ENCODE data around the gene PHETA1.
"Not testable (repeated sequence)": the region's sequence is repeated elsewhere in the genome, so short reads cannot be mapped to it uniquely, and the experiment has no call there.

PHETA1 gene

GRCh38 chr12:111394480-111394879 lies 25.6 kb upstream of the PHETA1 start:
- Histone ChIP-seq H3K27me3 (ENCODE audit: control insufficient read depth, insufficient read depth, low read length, poor library complexity, severe bottlenecking) (no peaks in the 10 kb centered on the region), H3K4me3 (ENCODE audit: insufficient read depth, low read depth, low read length) (no peak overlapping the region), H3K36me3 (ENCODE audit: control insufficient read depth, insufficient read depth, low read length) (no peaks in the 10 kb centered on the region), H3K27ac (ENCODE audit: insufficient read depth, low read depth, low read length, poor library complexity, severe bottlenecking) (no peak overlapping the region), H3K4me1 (ENCODE audit: control insufficient read depth, insufficient read depth, low read length) (no peaks in the 10 kb centered on the region), H3K9me3 (ENCODE audit: control insufficient read depth, low read length) (no peaks in the 10 kb centered on the region)
- WGBS, 2 experiments = 86 to 89% methylated on average over 8 of the region's 8 CpGs

GRCh38 chr12:111393700-111394300 lies 24.9 kb upstream of the PHETA1 start:
- H3K9me3 ChIP-seq (ENCODE audit: control insufficient read depth, low read length) = no peaks in the 10 kb centered on the region
- no peaks in the 10 kb centered on the region for H3K36me3 ChIP-seq (ENCODE audit: control insufficient read depth, insufficient read depth, low read length)
- H3K4me3 ChIP-seq (ENCODE audit: insufficient read depth, low read depth, low read length) = no peak overlapping the region
- 84 to 92% methylated on average over 8 of the region's 8 CpGs for WGBS, 2 experiments
- no peaks in the 10 kb centered on the region for H3K27me3 ChIP-seq (ENCODE audit: control insufficient read depth, insufficient read depth, low read length, poor library complexity, severe bottlenecking)
- no peak overlapping the region for H3K27ac ChIP-seq (ENCODE audit: insufficient read depth, low read depth, low read length, poor library complexity, severe bottlenecking)
- H3K4me1 ChIP-seq (ENCODE audit: control insufficient read depth, insufficient read depth, low read length) = no peaks in the 10 kb centered on the region

GRCh38 chr12:111390910-111391309 lies 22.0 kb upstream of the PHETA1 start:
- H3K9me3 ChIP-seq (ENCODE audit: control insufficient read depth, low read length) = no peaks in the 10 kb centered on the region
- H3K36me3 ChIP-seq (ENCODE audit: control insufficient read depth, insufficient read depth, low read length) = no peaks in the 10 kb centered on the region
- WGBS, 2 experiments = 93 to 94% methylated on average over 9 of the region's 9 CpGs
- H3K27me3 ChIP-seq (ENCODE audit: control insufficient read depth, insufficient read depth, low read length, poor library complexity, severe bottlenecking) = no peaks in the 10 kb centered on the region
- H3K27ac ChIP-seq (ENCODE audit: insufficient read depth, low read depth, low read length, poor library complexity, severe bottlenecking) = no peak overlapping the region
- no peak overlapping the region for H3K4me3 ChIP-seq (ENCODE audit: insufficient read depth, low read depth, low read length)
- H3K4me1 ChIP-seq (ENCODE audit: control insufficient read depth, insufficient read depth, low read length) = no peaks in the 10 kb centered on the region

GRCh38 chr12:111389635-111390034 lies 20.7 kb upstream of the PHETA1 start:
- no peaks in the 10 kb centered on the region for H3K36me3 ChIP-seq (ENCODE audit: control insufficient read depth, insufficient read depth, low read length)
- H3K9me3 ChIP-seq (ENCODE audit: control insufficient read depth, low read length) = no peaks in the 10 kb centered on the region
- 91 to 95% methylated on average over 7 of the region's 7 CpGs for WGBS, 2 experiments
- H3K27me3 ChIP-seq (ENCODE audit: control insufficient read depth, insufficient read depth, low read length, poor library complexity, severe bottlenecking) = no peaks in the 10 kb centered on the region
- H3K27ac ChIP-seq (ENCODE audit: insufficient read depth, low read depth, low read length, poor library complexity, severe bottlenecking) = no peak overlapping the region
- no peaks in the 10 kb centered on the region for H3K4me1 ChIP-seq (ENCODE audit: control insufficient read depth, insufficient read depth, low read length)
- no peak overlapping the region for H3K4me3 ChIP-seq (ENCODE audit: insufficient read depth, low read depth, low read length)

GRCh38 chr12:111387747-111388323 lies 18.9 kb upstream of the PHETA1 start:
- WGBS, 2 experiments = 89% methylated on average over 9 of the region's 9 CpGs

GRCh38 chr12:111386885-111387284 lies 18.0 kb upstream of the PHETA1 start:
- no peaks in the 10 kb centered on the region for H3K27me3 ChIP-seq (ENCODE audit: control insufficient read depth, insufficient read depth, low read length, poor library complexity, severe bottlenecking)
- no peaks in the 10 kb centered on the region for H3K4me1 ChIP-seq (ENCODE audit: control insufficient read depth, insufficient read depth, low read length)
- no peaks in the 10 kb centered on the region for H3K9me3 ChIP-seq (ENCODE audit: control insufficient read depth, low read length)
- no peak overlapping the region for H3K27ac ChIP-seq (ENCODE audit: insufficient read depth, low read depth, low read length, poor library complexity, severe bottlenecking)
- WGBS, 2 experiments = 86 to 90% methylated on average over 3 of the region's 3 CpGs
- no peak overlapping the region for H3K4me3 ChIP-seq (ENCODE audit: insufficient read depth, low read depth, low read length)
- H3K36me3 ChIP-seq (ENCODE audit: control insufficient read depth, insufficient read depth, low read length) = no peaks in the 10 kb centered on the region

More at GRCh38 chr12:111387747-111388323, 18.9 kb upstream of the PHETA1 start:
- Histone ChIP-seq H3K27ac (ENCODE audit: insufficient read depth, low read depth, low read length, poor library complexity, severe bottlenecking) (no peak overlapping the region), H3K4me3 (ENCODE audit: insufficient read depth, low read depth, low read length) (no peak overlapping the region), H3K4me1 (ENCODE audit: control insufficient read depth, insufficient read depth, low read length) (no peaks in the 10 kb centered on the region), H3K9me3 (ENCODE audit: control insufficient read depth, low read length) (no peaks in the 10 kb centered on the region), H3K27me3 (ENCODE audit: control insufficient read depth, insufficient read depth, low read length, poor library complexity, severe bottlenecking) (no peaks in the 10 kb centered on the region), H3K36me3 (ENCODE audit: control insufficient read depth, insufficient read depth, low read length) (no peaks in the 10 kb centered on the region)

GRCh38 chr12:111384596-111384995 lies 15.7 kb upstream of the PHETA1 start:
- Histone ChIP-seq H3K9me3 (ENCODE audit: control insufficient read depth, low read length) (no peaks in the 10 kb centered on the region), H3K27me3 (ENCODE audit: control insufficient read depth, insufficient read depth, low read length, poor library complexity, severe bottlenecking) (no peaks in the 10 kb centered on the region), H3K27ac (ENCODE audit: insufficient read depth, low read depth, low read length, poor library complexity, severe bottlenecking) (no peak overlapping the region), H3K36me3 (ENCODE audit: control insufficient read depth, insufficient read depth, low read length) (no peaks in the 10 kb centered on the region), H3K4me3 (ENCODE audit: insufficient read depth, low read depth, low read length) (no peak overlapping the region), H3K4me1 (ENCODE audit: control insufficient read depth, insufficient read depth, low read length) (no peaks in the 10 kb centered on the region)
- WGBS, 2 experiments = 94% methylated on average over 5 of the region's 5 CpGs

- no peaks in the 10 kb centered on the region for H3K4me1 ChIP-seq (ENCODE audit: control insufficient read depth, insufficient read depth, low read length)
- H3K36me3 ChIP-seq (ENCODE audit: control insufficient read depth, insufficient read depth, low read length) = no peaks in the 10 kb centered on the region
- H3K27ac ChIP-seq (ENCODE audit: insufficient read depth, low read depth, low read length, poor library complexity, severe bottlenecking) = no peak overlapping the region
- H3K27me3 ChIP-seq (ENCODE audit: control insufficient read depth, insufficient read depth, low read length, poor library complexity, severe bottlenecking) = no peaks in the 10 kb centered on the region
- H3K4me3 ChIP-seq (ENCODE audit: insufficient read depth, low read depth, low read length) = no peak overlapping the region
- no peaks in the 10 kb centered on the region for H3K9me3 ChIP-seq (ENCODE audit: control insufficient read depth, low read length)
- 84 to 85% methylated on average over 6 of the region's 6 CpGs for WGBS, 2 experiments
Measured at GRCh38 chr12:111379942-111380554, 11.2 kb upstream of the PHETA1 start.

- no peaks in the 10 kb centered on the region for H3K9me3 ChIP-seq (ENCODE audit: control insufficient read depth, low read length)
- H3K36me3 ChIP-seq (ENCODE audit: control insufficient read depth, insufficient read depth, low read length) = no peaks in the 10 kb centered on the region
- no peak overlapping the region for H3K4me3 ChIP-seq (ENCODE audit: insufficient read depth, low read depth, low read length)
- no peaks in the 10 kb centered on the region for H3K27me3 ChIP-seq (ENCODE audit: control insufficient read depth, insufficient read depth, low read length, poor library complexity, severe bottlenecking)
- WGBS, 2 experiments = 79 to 97% methylated on average over 2 to 3 of the region's 3 CpGs
- no peaks in the 10 kb centered on the region for H3K4me1 ChIP-seq (ENCODE audit: control insufficient read depth, insufficient read depth, low read length)
- no peak overlapping the region for H3K27ac ChIP-seq (ENCODE audit: insufficient read depth, low read depth, low read length, poor library complexity, severe bottlenecking)
Measured at GRCh38 chr12:111377440-111377839, 8.5 kb upstream of the PHETA1 start.

- not testable (repeated sequence) for H3K4me1 ChIP-seq (ENCODE audit: control insufficient read depth, insufficient read depth, low read length); H3K36me3 ChIP-seq (ENCODE audit: control insufficient read depth, insufficient read depth, low read length); H3K9me3 ChIP-seq (ENCODE audit: control insufficient read depth, low read length); H3K27ac ChIP-seq (ENCODE audit: insufficient read depth, low read depth, low read length, poor library complexity, severe bottlenecking); H3K4me3 ChIP-seq (ENCODE audit: insufficient read depth, low read depth, low read length)
- H3K27me3 ChIP-seq (ENCODE audit: control insufficient read depth, insufficient read depth, low read length, poor library complexity, severe bottlenecking) = peaks cover 14% of the 10 kb centered on the region
- 90 to 98% methylated on average over 1 of the region's 1 CpG for WGBS, 2 experiments
Measured at GRCh38 chr12:111373231-111373630, 4.3 kb upstream of the PHETA1 start.
